Measurements from ENCODE around the gene AUTS2.

DNA sequence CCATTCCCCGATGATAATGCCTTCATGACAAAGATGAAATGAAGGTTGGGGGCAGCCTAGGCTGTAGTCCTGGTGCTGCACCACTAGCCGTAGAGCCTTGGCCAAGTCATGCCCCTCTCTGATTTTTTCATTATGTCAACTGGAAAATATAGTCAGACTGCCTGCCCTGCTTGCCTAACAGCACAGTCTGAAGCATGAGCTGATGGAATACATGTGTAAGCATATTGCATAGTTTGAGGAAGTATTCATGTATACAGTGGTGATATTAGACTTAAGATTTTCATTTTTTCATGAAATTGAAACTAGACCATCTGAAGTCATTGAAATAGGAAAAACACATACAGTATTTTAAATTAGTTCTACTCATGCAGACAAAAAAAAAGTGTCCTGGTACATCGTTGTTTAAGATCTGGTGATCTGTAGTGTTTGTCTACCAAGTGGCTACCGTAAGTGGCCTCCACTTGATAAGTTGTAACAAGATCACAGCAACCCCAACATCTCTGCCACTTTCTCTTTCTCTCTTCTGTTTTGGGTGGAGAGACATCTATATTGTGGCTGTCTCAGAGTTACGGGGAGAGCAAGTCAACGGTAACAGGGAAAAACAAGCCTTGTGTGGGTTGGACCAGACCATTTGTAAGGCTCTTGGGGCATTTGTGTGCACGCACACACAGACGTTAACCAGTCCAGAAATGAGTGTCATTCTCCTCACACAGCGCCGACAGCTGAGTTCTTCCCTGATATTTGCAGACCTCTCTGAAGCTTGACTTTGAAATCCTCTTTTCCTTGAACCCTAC, 817.1 kb downstream of the AUTS2 start:
- TF ChIP-seq, protein P1, sequence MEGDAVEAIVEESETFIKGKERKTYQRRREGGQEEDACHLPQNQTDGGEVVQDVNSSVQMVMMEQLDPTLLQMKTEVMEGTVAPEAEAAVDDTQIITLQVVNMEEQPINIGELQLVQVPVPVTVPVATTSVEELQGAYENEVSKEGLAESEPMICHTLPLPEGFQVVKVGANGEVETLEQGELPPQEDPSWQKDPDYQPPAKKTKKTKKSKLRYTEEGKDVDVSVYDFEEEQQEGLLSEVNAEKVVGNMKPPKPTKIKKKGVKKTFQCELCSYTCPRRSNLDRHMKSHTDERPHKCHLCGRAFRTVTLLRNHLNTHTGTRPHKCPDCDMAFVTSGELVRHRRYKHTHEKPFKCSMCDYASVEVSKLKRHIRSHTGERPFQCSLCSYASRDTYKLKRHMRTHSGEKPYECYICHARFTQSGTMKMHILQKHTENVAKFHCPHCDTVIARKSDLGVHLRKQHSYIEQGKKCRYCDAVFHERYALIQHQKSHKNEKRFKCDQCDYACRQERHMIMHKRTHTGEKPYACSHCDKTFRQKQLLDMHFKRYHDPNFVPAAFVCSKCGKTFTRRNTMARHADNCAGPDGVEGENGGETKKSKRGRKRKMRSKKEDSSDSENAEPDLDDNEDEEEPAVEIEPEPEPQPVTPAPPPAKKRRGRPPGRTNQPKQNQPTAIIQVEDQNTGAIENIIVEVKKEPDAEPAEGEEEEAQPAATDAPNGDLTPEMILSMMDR (conservative IDR thresholded peaks at IDR 0.05; ENCODE audit: low read length) = no peak
- no peak for TF ChIP-seq EZH2phosphoT487 (IDR thresholded peaks at IDR 0.05; ENCODE audit: borderline replicate concordance)
